Nucleus accumbens (tissue), 56 donors: ENCODE data around the gene VPS54.
"Not testable (repeated sequence)": the region's sequence is repeated elsewhere in the genome, so short reads cannot be mapped to it uniquely, and the experiment has no call there.

Experiments
- DNase-seq, 56 donors: peaks; one replicate each; lab custom pipeline; 2025; lab: John Stamatoyannopoulos, UW

The VPS54 gene

DNA sequence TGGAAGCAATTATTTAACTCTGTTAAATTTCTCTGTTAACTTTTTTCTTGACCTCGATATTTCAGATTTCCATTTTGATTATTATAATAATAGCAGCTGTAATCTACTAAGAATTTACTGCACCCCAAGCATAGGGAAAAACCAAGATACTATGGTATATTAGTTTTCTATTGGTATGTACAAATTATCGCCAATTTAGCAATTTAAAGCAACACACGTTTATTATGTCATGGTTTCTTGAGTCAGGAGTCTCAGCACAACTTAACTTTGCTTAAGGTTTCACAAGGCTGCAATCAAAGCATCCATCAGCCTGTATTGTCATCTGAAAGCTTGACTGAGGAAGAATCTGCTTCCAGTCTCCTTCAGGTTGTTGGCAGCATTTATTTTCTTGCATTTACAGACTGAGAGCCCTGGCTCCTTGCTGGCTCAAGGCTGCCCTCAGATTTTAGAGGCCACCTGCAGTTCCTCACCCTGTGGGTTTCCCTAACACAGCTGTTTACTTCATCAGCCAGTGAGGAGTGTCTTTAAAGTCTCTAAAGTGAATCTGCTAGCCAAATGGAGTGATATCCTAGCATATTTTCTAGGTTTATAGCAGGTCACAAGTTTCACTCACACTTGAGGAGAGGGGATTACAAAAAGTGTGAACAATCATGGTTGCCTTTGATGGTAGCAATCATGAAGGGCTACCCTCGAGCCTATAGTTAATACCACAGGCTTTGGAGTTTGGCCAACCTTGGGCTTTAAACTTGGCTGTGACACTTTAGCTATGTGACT is 4.4 kb upstream of the VPS54 start:
- no peak for DNase-seq

DNA sequence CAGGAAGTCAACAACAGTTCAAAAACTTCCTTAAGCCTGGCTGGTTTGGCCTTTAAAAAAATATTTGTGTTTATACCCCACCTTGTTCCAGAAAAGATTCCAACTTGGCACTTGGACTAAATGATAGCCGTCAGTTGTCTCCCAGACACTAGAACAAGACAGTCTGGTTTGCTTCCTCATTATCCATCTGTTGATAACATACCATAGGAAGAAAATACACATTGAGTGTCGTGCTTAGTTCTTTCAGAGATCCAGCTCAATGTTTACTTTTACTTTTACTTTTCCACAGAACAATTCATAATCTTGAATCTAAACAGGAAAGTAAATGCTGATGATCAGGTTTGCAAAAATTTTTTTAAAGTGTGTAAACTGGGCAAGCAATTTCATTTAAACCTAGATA is 2.4 kb upstream of the VPS54 start:
- no peak for DNase-seq

DNA sequence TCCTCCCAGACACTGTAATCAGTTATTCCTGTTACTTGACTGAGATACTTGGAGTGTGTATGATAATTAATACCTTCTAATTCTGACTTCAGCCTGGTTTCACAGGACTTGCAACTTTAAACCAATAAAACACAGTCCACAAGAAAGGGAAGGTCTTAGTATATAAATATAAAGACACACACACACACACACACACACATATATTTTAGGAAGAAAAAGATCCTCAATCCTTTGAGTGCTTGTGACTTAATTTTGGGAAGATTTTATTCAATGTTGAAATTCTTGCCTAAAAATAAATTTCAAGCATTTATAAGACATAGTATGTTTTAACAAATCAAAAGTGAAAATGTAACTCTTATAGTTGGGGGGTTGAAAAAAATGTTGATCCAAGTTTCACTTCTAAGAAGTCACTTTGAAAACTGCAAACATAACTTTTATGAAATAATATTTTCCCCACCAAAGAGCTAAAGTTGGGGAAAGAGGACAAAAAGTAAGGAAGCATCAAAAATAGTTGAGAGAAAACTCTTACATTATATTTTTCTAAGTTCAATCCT is 824 bp upstream of the VPS54 start:
- no peak for DNase-seq

DNA sequence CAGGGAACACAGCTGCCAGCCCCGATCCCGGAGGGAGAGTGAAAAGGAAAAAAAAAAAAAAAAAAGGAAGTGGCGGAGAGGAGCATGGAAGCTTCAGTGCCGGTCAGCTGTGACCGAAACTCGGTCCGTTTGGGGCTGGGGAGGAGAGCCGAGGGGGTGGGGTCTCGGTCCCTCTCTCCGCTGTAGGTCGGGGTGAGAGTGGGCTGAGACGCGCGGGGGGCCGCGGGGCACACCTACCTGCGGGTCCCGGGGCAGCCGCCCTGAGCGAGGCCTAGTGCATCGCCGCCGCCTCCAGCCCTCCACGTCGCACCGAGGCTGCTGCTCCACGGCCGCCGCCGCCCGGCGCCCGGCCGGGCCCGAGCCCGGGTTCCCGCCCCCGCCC is 536 bp downstream of the VPS54 start:
- peak in 26 of 56 donors; percentile 17 to 78 (median 54) for DNase-seq

DNA sequence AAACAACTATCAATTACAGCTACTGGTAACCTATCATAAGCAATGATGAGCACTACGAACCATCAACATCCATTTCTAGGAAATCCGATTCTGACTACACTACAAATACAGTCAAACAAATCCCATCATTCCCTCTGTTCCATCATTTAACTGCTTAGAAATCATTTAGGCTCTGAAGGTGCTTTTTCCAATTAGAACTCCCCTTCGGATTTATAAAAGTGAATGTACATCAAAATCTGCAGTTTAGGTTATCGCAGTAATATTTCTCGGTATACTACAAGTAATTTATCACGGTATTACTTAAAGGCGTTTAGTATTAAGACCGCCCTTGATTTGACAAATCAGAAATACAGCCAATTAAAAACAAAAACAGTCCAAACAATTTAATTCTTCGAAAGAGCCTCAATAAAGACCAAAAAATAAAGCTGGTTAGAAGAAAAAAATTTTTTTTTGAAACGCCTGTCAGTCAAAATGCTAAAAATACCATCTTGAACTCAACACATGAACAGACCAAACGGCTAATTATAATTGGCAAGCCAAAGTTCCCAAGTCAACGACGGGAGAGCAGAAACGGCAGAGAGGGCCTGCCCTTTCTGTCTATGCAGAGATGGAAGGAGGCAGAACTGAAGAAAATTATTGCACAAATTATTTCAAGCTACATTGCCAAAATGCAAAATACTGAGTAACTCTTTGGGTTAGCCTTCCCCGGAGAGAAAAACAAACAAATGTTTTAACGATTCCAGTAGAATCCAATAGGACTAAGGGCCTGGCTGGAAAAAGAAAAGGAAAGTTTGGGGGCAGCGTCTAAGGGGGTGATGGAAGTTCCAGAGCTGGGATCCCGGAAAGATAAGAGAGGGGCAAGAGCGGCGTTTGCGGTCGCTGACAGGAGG is 1.2 kb downstream of the VPS54 start:
- DNase-seq, result peak in 5 of 56 donors; percentile 6 to 35 (median 22)

DNA sequence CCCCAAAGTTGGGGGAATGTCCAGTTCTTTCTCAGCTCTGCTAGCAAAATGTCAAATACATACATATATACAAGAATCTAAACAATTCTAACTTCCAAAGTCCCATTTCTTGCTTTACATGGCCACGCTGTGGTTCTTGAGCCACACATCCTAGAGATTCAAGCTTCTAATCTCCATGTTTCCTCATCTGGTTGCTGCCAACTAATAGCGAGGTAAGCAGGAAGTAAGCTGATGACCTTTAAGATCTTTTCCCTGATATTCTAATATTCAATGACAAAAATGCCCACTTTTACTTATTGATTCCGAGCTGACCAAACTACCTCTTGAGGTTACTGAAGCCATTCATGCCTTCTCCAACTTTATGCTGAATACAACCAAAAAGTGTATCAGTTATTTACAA is 3.3 kb downstream of the VPS54 start:
- DNase-seq, result no peak

DNA sequence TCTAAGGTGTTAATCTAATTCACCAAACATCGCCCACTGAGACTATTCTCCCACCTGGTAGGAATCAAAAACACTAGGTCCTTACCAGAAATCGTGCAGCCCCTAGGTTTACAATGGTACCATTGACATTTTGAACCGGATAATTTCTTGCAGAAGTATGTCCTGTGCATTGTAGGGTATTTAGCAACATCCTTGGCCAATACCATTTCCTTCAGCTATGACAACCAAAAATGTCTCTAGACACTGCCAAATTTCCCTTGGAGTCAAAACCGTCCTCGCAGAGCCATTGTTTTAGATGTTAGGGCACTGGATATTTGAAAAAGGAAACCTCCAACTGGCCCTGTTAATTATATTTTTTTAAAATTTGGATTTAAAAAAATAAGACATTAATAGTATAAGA is 3.8 kb downstream of the VPS54 start:
- no peak for DNase-seq

DNA sequence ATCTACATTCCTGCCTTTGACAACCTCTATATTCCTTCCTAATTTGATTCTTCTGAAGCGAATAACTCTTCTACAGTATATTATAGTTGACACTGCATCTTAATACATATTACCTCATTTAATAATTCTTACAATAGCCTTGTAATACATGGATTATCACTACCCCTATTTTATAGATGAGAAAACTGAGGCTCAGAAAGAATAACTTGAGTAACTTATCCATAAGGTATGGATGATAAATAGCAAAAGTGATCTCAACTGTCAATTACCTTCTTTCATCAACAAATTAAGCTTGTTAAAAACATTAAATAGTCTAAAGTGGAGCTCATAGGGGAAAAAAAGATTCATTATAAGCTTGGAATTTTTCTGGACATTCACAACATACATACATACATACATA is 4.6 kb downstream of the VPS54 start:
- DNase-seq, result no peak

DNA sequence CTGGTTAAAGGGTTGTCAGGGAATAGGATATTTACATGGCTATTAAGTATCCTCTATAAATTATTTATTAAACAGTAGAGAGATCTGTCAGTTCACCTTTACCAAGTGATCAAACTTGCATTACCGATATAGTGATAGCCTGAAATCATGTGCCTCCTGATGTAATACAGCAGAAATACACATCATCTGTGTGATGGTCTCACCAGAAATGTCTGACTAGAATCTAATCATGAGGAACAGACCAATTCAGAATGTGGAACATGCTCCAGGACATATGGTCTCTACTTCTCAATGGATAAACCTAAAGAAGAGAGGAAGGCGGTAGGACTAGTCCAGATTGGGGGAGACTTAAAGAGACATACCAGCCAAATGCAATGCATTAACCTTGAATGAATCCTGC is 6.2 kb downstream of the VPS54 start:
- no peak for DNase-seq

DNA sequence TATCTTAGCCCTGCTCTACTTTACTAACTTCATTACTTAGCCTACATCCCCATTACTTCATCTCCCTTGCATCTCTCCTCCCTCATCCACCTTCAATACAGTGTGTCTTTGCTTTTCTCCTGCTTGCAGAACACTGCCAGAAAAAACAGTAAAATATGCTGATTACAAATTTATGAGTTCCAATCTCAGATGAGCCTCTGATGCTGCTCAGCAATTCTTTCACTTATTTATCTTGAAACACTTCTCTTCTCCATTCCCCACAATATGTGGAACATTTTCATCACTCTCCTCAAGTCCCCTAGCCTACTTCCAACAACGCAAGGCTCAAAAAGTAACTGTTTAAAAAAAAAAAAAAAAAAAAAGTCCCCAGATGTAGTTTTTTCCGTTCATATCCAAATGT is 7.1 kb downstream of the VPS54 start:
- DNase-seq, result no peak

DNA sequence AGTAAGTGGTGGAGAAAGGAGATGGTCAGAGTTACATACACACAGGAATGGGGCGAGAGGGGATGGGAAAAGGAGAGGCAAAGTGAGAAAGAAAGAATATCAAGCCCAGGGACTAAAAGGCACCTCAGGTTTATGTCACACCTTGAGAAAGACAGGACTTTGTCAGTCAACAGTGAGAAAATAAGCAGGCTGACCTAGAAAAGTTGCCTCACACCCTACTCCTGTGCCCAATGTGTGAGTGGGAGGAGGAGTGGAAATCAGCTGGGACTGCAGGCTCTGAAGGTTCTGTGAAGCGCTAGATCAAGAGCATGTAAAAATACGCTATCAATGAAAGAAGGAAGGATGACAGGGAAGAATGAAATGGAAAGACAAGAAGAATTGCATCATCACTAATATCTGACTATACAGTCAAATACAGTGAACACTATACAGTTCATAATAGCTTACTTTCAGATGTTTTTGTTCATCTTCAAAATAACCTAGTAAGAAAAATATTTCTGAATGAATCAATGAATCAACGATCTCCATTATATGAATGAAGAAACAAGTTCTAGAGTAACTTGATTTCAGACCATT is 10.7 kb downstream of the VPS54 start:
- no peak for DNase-seq

DNA sequence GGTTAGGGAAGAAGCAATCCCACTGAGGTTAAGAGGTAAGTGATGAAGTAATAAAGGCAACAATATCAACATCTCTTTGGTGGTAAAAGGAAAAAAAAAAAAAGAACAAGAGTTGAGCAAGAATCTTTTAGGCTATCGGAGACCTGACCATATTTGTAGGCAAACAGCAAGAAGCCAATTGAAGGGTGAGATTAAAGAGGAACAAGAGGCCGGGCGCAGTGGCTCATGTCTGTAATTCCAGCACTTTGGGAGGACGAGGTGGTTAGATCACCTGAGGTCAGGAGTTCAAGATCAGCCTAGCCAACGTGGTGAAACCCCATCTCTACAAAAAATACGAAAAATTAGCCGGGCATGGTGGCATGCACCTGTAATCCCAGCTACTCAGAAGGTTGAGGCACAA is 11.3 kb downstream of the VPS54 start:
- DNase-seq, result no peak

DNA sequence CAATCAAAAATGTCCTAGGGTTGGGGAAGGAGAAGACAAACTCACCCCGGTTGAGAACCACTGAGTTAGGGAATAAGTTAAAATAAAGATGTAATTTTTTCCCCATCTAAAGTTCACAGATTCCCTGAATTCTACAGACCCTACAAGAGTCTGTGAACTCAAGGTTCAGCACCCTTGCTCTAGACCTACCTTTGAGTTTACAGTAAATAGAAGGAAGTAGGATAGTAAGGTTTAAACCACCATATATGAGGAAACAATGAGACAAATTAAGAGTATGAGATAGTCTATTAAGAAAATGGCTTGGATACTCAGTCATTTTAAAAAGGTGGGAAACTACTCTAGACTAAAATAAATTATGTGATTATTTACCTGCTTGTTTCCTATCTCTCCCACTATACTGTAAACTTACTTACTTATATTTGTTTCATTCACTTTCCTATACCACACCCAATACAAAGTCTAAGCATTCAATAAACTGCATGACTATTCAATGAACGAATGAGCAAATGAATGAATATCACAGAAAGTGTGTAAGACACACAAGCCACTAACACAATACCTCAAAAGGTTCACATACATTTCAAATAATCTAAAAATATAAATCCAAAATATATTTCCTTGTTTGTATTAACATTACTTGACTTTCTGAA is 13.4 kb downstream of the VPS54 start:
- DNase-seq, result no peak

DNA sequence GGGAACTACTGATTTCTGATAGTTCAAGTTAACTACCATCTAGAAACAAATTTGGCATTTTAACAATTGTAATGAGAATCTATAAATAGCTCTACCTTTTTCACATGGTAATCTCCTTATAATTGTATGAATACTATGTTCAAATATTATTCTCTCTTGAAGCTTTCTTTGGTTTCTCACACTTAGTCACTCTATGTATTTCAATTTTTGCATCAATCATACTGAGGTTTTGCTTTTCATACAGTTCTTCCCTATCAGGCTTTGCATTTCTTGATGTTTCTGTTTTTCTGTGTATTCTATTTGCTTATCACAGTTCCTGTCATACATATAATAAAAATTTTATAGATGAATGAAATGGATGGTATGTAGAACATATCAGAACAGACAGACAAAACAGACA is 16.0 kb downstream of the VPS54 start:
- no peak for DNase-seq

DNA sequence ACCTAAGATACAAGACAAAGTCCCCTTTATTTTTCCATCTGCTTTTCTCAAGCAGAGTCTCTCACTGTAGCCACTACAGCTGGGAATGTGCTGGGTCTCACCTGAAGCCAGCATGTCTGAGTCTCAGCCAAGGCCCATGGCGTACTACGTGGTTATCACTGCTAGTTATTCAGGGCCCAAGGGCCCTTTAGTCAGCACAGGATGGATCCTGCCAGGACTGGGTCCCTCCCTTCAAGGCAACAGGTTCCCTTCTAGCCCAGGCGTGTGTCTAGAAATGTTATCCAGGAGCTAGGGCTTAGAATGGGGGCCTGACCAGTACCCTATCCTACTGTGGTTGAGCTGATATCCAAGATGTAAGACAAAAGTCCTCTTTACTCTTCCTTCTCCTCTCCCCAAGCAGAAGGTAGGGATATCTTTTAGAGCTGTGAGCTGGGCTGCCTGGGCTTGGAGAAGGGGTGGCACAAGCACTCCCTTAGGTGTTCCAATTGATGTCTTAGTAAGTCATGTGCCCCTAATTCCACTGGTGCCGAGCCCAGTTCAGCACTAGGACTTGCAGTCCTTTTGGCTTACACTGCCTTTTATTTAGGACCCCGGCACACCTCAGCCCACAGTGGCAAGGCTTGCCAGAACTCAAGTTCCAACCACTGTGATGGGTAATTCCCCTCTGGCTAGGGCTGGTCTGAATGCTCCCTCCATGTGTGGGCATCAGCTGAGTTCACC is 17.7 kb downstream of the VPS54 start:
- peak in 1 of 56 donors; percentile 2 for DNase-seq

DNA sequence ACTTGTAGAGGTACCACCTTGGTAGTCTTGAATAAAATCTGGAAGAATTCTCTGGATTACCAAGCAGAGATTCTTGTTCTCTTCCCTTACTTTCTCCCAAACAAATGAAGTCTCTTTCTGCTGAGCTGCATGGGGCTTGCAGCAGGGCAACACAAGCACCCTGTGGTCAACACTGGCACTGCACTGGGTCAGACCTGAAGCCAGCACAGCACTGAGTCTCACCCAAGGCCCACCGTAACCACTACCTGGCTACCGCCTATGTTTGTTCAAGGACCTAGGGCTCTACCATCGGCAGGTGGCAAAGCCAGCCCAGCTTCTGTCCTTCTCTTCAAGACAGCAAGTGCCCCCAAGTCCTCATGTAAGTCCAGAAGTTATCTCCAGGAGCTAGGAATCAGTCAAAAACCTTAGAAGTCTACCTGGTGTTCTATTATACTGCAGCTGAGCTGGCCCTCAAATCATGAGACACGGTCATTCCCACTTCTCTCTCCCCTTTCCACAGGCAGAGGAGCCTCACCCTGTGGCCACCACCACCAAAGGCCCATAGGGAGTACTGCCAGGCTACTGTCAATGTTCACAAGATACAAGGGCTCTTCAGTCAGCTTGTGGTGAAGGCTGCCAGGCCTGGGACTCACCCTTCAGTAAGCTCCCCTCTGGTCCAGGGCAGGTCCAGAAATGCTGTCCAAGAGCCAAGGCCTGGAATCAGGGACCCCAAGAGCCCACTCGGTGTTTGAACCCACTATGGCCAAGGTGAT is 18.4 kb downstream of the VPS54 start:
- DNase-seq, result no peak

DNA sequence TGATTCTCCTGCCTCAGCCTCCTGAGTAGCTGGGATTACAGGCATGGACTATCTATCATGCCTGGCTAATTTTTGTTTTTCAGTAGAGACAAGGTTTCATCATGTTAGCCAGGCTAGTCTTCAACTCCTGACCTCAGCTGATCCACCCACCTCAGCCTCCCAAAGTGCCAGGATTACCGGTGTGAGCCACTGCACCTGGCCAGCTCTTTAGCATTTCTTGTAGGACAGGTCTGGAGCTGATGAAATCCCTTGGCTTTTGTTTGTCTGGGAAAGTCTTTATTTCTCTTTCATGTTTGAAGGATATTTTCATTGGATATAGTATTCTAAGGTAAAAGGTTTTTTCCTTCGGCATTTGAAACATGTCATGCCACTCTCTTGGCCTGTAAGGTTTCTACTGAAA is 20.2 kb downstream of the VPS54 start:
- no peak for DNase-seq

DNA sequence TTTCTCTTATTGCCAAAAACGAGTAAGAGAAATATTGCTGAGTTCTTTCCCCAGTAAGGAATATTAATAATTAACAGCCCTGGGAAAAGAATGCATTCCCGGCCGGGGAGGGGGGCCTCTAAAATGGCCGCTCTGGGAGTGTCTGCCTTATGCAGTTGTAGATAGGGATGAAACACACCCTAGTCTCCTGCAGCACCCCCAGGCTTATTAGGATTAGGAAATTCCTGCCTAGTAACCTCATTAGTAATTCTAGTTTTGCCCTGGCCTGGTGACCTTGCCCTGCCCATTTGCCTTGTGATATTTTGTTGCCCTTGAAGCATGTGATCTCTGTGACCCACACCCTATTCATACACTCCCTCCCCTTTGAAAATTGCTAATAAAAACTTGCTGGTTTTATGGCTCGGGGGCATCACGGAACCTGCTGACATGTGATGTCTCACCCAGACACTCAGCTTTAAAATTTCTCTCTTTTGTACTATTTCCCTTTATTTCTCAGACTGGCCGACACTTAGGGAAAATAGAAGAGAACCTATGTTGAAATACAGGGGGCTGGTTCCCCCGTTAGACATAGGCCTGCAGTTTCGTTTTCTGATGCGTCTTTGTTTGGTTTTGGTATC is 22.5 kb downstream of the VPS54 start:
- DNase-seq, result not testable (repeated sequence)
